Upper lobe of left lung (tissue), 6 donors: ENCODE data around the gene PLVAP. TPM values are rescaled to one million over a fixed set of nuclear protein-coding genes. Genes with fewer than 3 reads are reported as not detected.
A peak's percentile ranks its signal among the peaks of the same experiment; 100 is the strongest.

Source experiments
- ATAC-seq, 2 donors: fragments of 200-7000 bp; cut with Tn5 transposase; one replicate each; pipeline ENCODE4 v1.9.1; 2022; ENCODE audit warnings: mild to moderate bottlenecking in 2 of 2, moderate library complexity in 2 of 2; ENCODE audit not compliant: low FRiP score in 2 of 2
- DNase-seq, 2 donors: peaks; one replicate each; pipeline ENCODE4 v3.0.0-alpha.2; 2019 to 2020
- H3K27ac ChIP-seq, 4 donors: fragments of 200-600 bp; sonication (generic); one replicate each; pipeline ENCODE4 v1.5.1; 2016 to 2019
- H3K27me3 ChIP-seq, 4 donors: fragments of 200-600 bp; sonication (generic); one replicate each; pipeline ENCODE4 v1.5.1; 2017 to 2019
- H3K36me3 ChIP-seq, 4 donors: fragments of 200-600 bp; sonication (generic); one replicate each; pipeline ENCODE4 v1.5.1; 2016 to 2019
- H3K4me1 ChIP-seq, 4 donors: fragments of 200-600 bp; sonication (generic); one replicate each; pipeline ENCODE4 v1.5.1; 2018 to 2019
- H3K4me3 ChIP-seq, 4 donors: fragments of 200-600 bp; sonication (generic); one replicate each; pipeline ENCODE4 v1.5.1; 2017 to 2019; ENCODE audit warnings: mild to moderate bottlenecking in 2 of 4, moderate library complexity in 1 of 4
- H3K9me3 ChIP-seq, 4 donors: fragments of 200-600 bp; sonication (generic); one replicate each; pipeline ENCODE4 v1.5.1; 2018 to 2019
- EP300 ChIP-seq, 4 donors: sonication (generic); formaldehyde crosslinking; IDR thresholded peaks; one replicate each; pipeline ENCODE4 v1.5.1; 2017; ENCODE audit warnings: antibody characterized with exemption in 4 of 4, control low read depth in 2 of 4
- POLR2A ChIP-seq, 4 donors: fragments of 450-650 bp; IDR thresholded peaks; one replicate each; pipeline ENCODE4 v1.5.1; 2016 to 2017; ENCODE audit warnings: antibody characterized with exemption in 4 of 4, mild to moderate bottlenecking in 2 of 4
- POLR2AphosphoS5 ChIP-seq, 2 donors: sonication (generic); formaldehyde crosslinking; IDR thresholded peaks; one replicate each; pipeline ENCODE4 v1.5.1; 2017; ENCODE audit warnings: antibody characterized with exemption in 2 of 2
- WGBS, 2 donors: methylation state at CpG; one replicate each; pipeline ENCODE4 v1.1.5; 2017 to 2018; 5-methylcytosine and 5-hydroxymethylcytosine counted together
- total RNA-seq, 6 donors: library from RNA; depleted of rRNA in 4 of 6; stranded (reverse); fragments of >200 nt in 4 of 6; gene quantifications; one replicate each; pipeline versions ENCODE4 v1.1.0 to v1.2.1, GENCODE V29; 2016 to 2021
- TF ChIP-seq, protein P1 (sequence below), 6 experiments: fragments of 450-650 bp in 4 of 6; fragments of 200-600 bp in 2 of 6; sonication (generic) in 2 of 6; IDR thresholded peaks; one replicate each; pipeline ENCODE4 v1.5.1; 2016 to 2019; ENCODE audit warnings: antibody characterized with exemption in 6 of 6
- donor health status: DM: no; HTN: no; CAD: no; lungs with moderate emphysema.
- donor health status: DM: no; HTN: yes; CAD: no; lungs with severe emphysema.

The PLVAP gene, protein sequence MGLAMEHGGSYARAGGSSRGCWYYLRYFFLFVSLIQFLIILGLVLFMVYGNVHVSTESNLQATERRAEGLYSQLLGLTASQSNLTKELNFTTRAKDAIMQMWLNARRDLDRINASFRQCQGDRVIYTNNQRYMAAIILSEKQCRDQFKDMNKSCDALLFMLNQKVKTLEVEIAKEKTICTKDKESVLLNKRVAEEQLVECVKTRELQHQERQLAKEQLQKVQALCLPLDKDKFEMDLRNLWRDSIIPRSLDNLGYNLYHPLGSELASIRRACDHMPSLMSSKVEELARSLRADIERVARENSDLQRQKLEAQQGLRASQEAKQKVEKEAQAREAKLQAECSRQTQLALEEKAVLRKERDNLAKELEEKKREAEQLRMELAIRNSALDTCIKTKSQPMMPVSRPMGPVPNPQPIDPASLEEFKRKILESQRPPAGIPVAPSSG
- 100 to 1,000 TPM in 1 of 6 donors, 10 to 100 TPM in 1, 1 to 10 TPM in 4; 1.0 to 103 (median 6.9) TPM for total RNA-seq

DNA sequence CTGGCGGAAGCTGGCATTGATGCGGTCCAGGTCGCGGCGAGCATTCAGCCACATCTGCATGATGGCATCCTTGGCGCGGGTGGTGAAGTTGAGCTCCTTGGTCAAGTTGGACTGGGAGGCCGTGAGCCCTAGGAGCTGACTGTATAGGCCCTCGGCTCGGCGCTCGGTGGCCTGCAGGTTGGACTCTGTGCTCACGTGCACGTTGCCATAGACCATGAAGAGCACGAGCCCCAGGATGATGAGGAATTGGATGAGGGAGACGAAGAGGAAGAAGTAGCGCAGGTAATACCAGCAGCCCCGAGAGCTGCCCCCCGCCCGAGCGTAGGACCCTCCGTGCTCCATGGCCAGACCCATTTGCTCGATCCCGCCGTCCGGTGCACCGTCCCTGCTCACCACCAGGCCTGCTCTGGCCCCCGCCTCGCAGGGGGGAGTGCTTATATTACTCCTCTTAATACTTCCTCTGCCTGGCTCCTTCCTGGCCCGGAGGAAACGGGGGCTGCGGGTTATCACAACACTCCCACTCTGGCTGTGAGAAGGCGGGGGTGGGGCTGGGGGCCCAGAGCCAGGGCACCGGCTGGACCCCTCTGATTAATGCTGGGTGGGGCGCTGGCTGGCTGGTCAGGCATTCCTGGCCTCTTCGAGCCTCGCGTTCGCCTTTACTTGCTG lies at the start of gene PLVAP:
TSS of gene PLVAP (minus strand) at position 408 of the 666 bp plus-strand sequence. CDS start at position 354, 54 bp downstream.
- 47 to 62% methylated on average over 11 to 36 of the region's 39 CpGs for WGBS, 2 donors
- DNase-seq, result peak; percentile 38 to 79
- H3K27me3 ChIP-seq, result no peaks in the 10 kb centered on the region
- no peaks in the 10 kb centered on the region for H3K36me3 ChIP-seq
- H3K27ac ChIP-seq, result peak within 1 kb of the TSS in 1 of 4 donors; percentile 10
- no peaks in the 10 kb centered on the region for H3K9me3 ChIP-seq
- peak; percentile 21 to 56 for ATAC-seq
- H3K4me1 ChIP-seq, result peaks cover 12 to 29% (median 19%) of the 10 kb centered on the region in 4 donors
- TF ChIP-seq, protein P1, sequence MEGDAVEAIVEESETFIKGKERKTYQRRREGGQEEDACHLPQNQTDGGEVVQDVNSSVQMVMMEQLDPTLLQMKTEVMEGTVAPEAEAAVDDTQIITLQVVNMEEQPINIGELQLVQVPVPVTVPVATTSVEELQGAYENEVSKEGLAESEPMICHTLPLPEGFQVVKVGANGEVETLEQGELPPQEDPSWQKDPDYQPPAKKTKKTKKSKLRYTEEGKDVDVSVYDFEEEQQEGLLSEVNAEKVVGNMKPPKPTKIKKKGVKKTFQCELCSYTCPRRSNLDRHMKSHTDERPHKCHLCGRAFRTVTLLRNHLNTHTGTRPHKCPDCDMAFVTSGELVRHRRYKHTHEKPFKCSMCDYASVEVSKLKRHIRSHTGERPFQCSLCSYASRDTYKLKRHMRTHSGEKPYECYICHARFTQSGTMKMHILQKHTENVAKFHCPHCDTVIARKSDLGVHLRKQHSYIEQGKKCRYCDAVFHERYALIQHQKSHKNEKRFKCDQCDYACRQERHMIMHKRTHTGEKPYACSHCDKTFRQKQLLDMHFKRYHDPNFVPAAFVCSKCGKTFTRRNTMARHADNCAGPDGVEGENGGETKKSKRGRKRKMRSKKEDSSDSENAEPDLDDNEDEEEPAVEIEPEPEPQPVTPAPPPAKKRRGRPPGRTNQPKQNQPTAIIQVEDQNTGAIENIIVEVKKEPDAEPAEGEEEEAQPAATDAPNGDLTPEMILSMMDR (IDR thresholded peaks at IDR 0.05), result peak in 5 of 6 experiments; percentile 15 to 41 (median 26)
- peak; percentile 46 to 56 for TF ChIP-seq POLR2AphosphoS5 (IDR thresholded peaks at IDR 0.05)
- no peak for TF ChIP-seq EP300 (IDR thresholded peaks at IDR 0.05)
- H3K4me3 ChIP-seq, result no peak within 1 kb of the TSS

DNA sequence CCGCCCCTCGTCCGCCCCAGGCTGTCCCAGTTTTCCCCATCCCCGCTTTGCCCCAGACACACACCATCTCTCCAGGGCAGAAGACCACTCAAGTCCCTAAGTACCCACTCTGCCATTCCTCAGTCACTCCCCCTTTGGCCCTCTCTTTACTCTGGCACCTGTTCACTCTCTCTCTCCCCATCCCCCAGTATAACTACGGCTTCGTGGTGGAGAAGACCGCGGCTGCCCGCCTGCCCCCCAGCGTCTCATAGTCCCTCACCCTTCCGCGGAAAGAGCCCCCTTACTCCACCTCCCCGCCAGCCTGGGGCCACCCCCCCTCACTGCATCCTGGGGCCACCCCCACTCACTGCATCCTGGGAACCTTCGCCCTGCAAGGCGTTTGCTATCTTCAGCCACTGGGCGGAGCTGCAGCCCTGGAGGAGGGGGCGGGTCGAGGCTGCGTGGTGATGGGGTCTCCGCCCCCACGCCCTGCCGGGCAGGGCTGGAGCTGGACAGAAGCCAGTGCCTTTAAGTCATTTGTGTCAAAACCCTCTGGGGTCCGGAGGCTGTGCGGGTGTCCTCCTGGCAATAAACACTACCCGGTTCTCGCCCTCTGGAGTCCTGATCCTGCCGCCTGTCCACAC lies 47.7 kb upstream of the PLVAP start:
- no peak overlapping the region for H3K4me3 ChIP-seq
- TF ChIP-seq, protein P1 (IDR thresholded peaks at IDR 0.05), result peak in 2 of 6 experiments; percentile 19 to 20
- TF ChIP-seq EP300 (IDR thresholded peaks at IDR 0.05), result no peak
- no peaks in the 10 kb centered on the region for H3K9me3 ChIP-seq
- H3K4me1 ChIP-seq, result peaks cover 4 to 18% (median 7%) of the 10 kb centered on the region in 4 donors
- ATAC-seq (peak in 1 of 2 donors; percentile 57), DNase-seq (peak in 1 of 2 donors; percentile 81)
- no peaks in the 10 kb centered on the region for H3K27me3 ChIP-seq
- H3K27ac ChIP-seq, result no peak overlapping the region
- WGBS, 2 donors, result 42 to 44% methylated on average over 17 to 20 of the region's 27 CpGs
- peaks cover 0 to 13% (median 8%) of the 10 kb centered on the region in 4 donors for H3K36me3 ChIP-seq

DNA sequence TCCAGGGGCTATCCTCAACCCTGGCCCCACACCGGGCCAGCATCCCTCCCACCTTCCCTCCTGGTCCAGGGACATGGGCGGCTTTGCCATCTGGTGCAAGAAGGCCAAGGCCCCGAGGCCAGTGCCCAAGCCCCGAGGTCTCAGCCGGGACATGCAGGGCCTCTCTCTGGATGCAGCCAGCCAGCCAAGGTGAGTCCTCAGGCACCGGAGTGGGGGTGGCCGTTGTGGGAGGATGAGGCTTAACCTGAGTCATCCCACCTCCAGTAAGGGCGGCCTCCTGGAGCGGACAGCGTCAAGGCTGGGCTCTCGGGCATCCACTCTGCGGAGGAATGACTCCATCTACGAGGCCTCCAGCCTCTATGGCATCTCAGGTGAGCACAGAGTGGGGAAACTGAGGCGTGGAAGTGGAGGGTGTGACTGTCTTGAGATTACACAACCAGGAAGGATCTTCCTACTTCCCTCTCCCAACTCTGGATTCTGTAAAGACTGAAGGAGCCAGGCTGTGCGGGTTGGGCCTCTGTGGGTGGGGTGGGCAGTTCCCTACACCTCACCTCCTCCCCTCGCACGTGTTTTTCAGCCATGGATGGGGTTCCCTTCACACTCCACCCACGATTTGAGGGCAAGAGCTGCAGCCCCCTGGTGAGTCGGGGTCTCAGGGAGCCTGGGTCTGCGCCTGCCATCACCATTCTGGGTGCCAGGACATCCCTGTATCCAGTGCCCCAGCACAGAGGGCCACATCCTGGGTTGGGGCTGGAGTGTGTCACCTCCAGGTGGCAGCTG lies 46.5 kb upstream of the PLVAP start:
- DNase-seq (peak in 1 of 2 donors; percentile 69), ATAC-seq (no peak)
- no peak overlapping the region for H3K27ac ChIP-seq
- TF ChIP-seq EP300 (IDR thresholded peaks at IDR 0.05) (no peak), POLR2A (IDR thresholded peaks at IDR 0.05) (no peak), POLR2AphosphoS5 (IDR thresholded peaks at IDR 0.05) (no peak)
- TF ChIP-seq, protein P1 (IDR thresholded peaks at IDR 0.05), result no peak
- H3K36me3 ChIP-seq, result peaks cover 0 to 13% (median 8%) of the 10 kb centered on the region in 4 donors
- H3K27me3 ChIP-seq, result no peaks in the 10 kb centered on the region
- H3K9me3 ChIP-seq, result no peaks in the 10 kb centered on the region
- no peak overlapping the region for H3K4me3 ChIP-seq
- peaks cover 5 to 25% (median 11%) of the 10 kb centered on the region in 4 donors for H3K4me1 ChIP-seq
- WGBS, 2 donors, result 91 to 98% methylated on average over 18 to 19 of the region's 20 CpGs

DNA sequence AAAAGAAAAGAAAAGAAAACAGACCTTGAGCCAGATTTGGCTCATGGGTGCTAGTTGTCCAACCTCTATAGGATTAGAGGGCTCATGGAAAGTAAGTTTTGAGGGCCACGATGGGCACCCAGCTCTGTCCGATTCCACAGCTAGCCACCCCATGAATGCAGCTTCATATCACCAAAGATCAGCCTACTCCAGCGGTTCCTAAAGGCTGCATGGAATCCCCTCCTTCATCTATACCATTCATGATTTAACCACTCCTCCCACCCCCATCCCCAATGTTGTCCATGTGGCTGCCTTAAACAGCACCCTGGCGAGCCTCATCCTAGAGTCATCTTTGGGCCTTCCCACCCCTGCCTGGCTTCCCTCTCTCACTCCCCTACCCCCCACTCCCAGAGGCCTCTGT lies 44.8 kb upstream of the PLVAP start:
- ATAC-seq (no peak), DNase-seq (no peak)
- no peak for TF ChIP-seq POLR2A (IDR thresholded peaks at IDR 0.05)
- no peak for TF ChIP-seq EP300 (IDR thresholded peaks at IDR 0.05)
- H3K4me3 ChIP-seq, result no peak overlapping the region
- 95 to 100% methylated on average over 4 of the region's 4 CpGs for WGBS, 2 donors
- peaks cover 0 to 13% (median 8%) of the 10 kb centered on the region in 4 donors for H3K36me3 ChIP-seq
- no peak overlapping the region for H3K27ac ChIP-seq
- peaks cover 5 to 25% (median 11%) of the 10 kb centered on the region in 4 donors for H3K4me1 ChIP-seq
- H3K9me3 ChIP-seq, result no peaks in the 10 kb centered on the region
- H3K27me3 ChIP-seq, result no peaks in the 10 kb centered on the region
